Calu3 (cell line): Measurements from ENCODE around the gene CETN1. TPM values are rescaled to one million over a fixed set of nuclear protein-coding genes. Genes with fewer than 3 reads are reported as not detected.

Source experiments
- BruUV-seq: library from RNA; stranded (reverse); fragments of 400-500 nt; replicated peaks from 2 replicates; lab custom pipeline; 2021; lab: Mats Ljungman, UMichigan
- CTCF ChIA-PET: fragments of 300-600 bp; sonication (Branson Sonifier 250); formaldehyde crosslinking; loops from one replicate; lab custom pipeline; 2022; ENCODE audit warnings: antibody characterized with exemption; lab: Charles Lee
- DNase-seq: peaks from one replicate; pipeline ENCODE4 v3.0.0; 2022
- H3K27ac Mint-ChIP-seq: one replicate; pipeline ENCODE4 v1.8.0; 2022; ENCODE audit warnings: mixed read lengths; ENCODE audit not compliant: unreplicated experiment
- H3K27me3 Mint-ChIP-seq: one replicate; pipeline ENCODE4 v1.8.0; 2022; ENCODE audit warnings: mixed read lengths; ENCODE audit not compliant: unreplicated experiment
- H3K36me3 Mint-ChIP-seq: one replicate; pipeline ENCODE4 v1.8.0; 2022; ENCODE audit warnings: mild to moderate bottlenecking, moderate library complexity, mixed read lengths; ENCODE audit not compliant: insufficient read depth, unreplicated experiment
- H3K4me1 Mint-ChIP-seq: one replicate; pipeline ENCODE4 v1.8.0; 2022; ENCODE audit warnings: mild to moderate bottlenecking, low read depth, mixed read lengths; ENCODE audit not compliant: unreplicated experiment
- H3K4me3 Mint-ChIP-seq: one replicate; pipeline ENCODE4 v1.8.0; 2022; ENCODE audit warnings: mild to moderate bottlenecking, low read depth, moderate library complexity, mixed read lengths; ENCODE audit not compliant: unreplicated experiment
- H3K9me3 Mint-ChIP-seq: one replicate; pipeline ENCODE4 v1.8.0; 2022; ENCODE audit warnings: low read depth, mixed read lengths; ENCODE audit not compliant: unreplicated experiment
- CTCF ChIP-seq: fragments of 200-600 bp; IDR thresholded peaks from one replicate; pipeline ENCODE4 v1.8.0; 2022; ENCODE audit warnings: antibody characterized with exemption; ENCODE audit not compliant: unreplicated experiment
- intact Hi-C: fragments of 100-400 bp; cut with micrococcal nuclease; formaldehyde crosslinking; loops from one replicate; pipeline ENCODE4 v1.10.0; 2022; ENCODE audit not compliant: unreplicated experiment
- total RNA-seq: library from RNA; stranded (reverse); gene quantifications from 2 replicates; pipeline ENCODE4 v1.2.3, GENCODE V29; 2022

Gene CETN1
- total RNA-seq, 1 experiment from 2014 or later: not detected

GRCh38 chr18:612156-612555 is 32.0 kb downstream of the CETN1 start:
- intact Hi-C loops: loop anchor here (5.0 kb wide), 1 partner anchor 125 kb away; no protein-coding TSS in a partner anchor
- no peak overlapping the region for H3K27ac Mint-ChIP-seq
- H3K4me1 Mint-ChIP-seq: no peaks in the 10 kb centered on the region
- H3K9me3 Mint-ChIP-seq: no peaks in the 10 kb centered on the region
- no peak overlapping the region for H3K4me3 Mint-ChIP-seq
- CTCF ChIA-PET: no interaction called here
- H3K36me3 Mint-ChIP-seq: no peaks in the 10 kb centered on the region
- no peak for TF ChIP-seq CTCF
- no peak for DNase-seq
- H3K27me3 Mint-ChIP-seq: peaks cover 25% of the 10 kb centered on the region
- no TSS peak for BruUV-seq

GRCh38 chr18:614193-614592 is 34.0 kb downstream of the CETN1 start:
- intact Hi-C loops: loop anchor here (5.0 kb wide), 1 partner anchor 127 kb away; no protein-coding TSS in a partner anchor

GRCh38 chr18:615092-615521 is 34.9 kb downstream of the CETN1 start:
- H3K4me1 Mint-ChIP-seq: no peaks in the 10 kb centered on the region
- BruUV-seq: no TSS peak
- CTCF ChIA-PET: interaction anchor here (2.1 kb wide), 1 partner anchor 321 kb away, joined by 4 read pairs; no protein-coding TSS in a partner anchor
- H3K27me3 Mint-ChIP-seq: peaks cover 25% of the 10 kb centered on the region
- no peak for TF ChIP-seq CTCF
- no peak overlapping the region for H3K4me3 Mint-ChIP-seq
- intact Hi-C loops: no loop called here
- DNase-seq: no peak
- no peaks in the 10 kb centered on the region for H3K9me3 Mint-ChIP-seq
- no peak overlapping the region for H3K27ac Mint-ChIP-seq
- no peaks in the 10 kb centered on the region for H3K36me3 Mint-ChIP-seq

More at GRCh38 chr18:614193-614592, 34.0 kb downstream of the CETN1 start:
- no peaks in the 10 kb centered on the region for H3K36me3 Mint-ChIP-seq
- no peak overlapping the region for H3K4me3 Mint-ChIP-seq
- peaks cover 25% of the 10 kb centered on the region for H3K27me3 Mint-ChIP-seq
- H3K4me1 Mint-ChIP-seq: no peaks in the 10 kb centered on the region
- no peak for TF ChIP-seq CTCF
- no peak for DNase-seq
- CTCF ChIA-PET: no interaction called here
- no peak overlapping the region for H3K27ac Mint-ChIP-seq
- BruUV-seq: no TSS peak
- H3K9me3 Mint-ChIP-seq: no peaks in the 10 kb centered on the region

GRCh38 chr18:615773-616172 is 35.6 kb downstream of the CETN1 start:
- H3K9me3 Mint-ChIP-seq: no peaks in the 10 kb centered on the region
- H3K4me3 Mint-ChIP-seq: no peak overlapping the region
- DNase-seq: no peak
- no peaks in the 10 kb centered on the region for H3K36me3 Mint-ChIP-seq
- peaks cover 20% of the 10 kb centered on the region for H3K27me3 Mint-ChIP-seq
- BruUV-seq: no TSS peak
- H3K27ac Mint-ChIP-seq: no peak overlapping the region
- CTCF ChIA-PET: interaction anchor here (2.1 kb wide), 1 partner anchor 322 kb away, joined by 4 read pairs; no protein-coding TSS in a partner anchor
- intact Hi-C loops: loop anchor here (1.0 kb wide), 1 partner anchor 329 kb away; no protein-coding TSS in a partner anchor
- no peak for TF ChIP-seq CTCF
- H3K4me1 Mint-ChIP-seq: no peaks in the 10 kb centered on the region
